Sciatic nerve (tissue), 2 donors: ENCODE data around the gene INO80E. TPM values are rescaled to one million over a fixed set of nuclear protein-coding genes. Genes with fewer than 3 reads are reported as not detected.
"Not testable (repeated sequence)": the region's sequence is repeated elsewhere in the genome, so short reads cannot be mapped to it uniquely, and the experiment has no call there.

Experiments
- ATAC-seq: fragments of 200-7000 bp; cut with Tn5 transposase; one replicate; pipeline ENCODE4 v1.9.1; 2020; ENCODE audit warnings: mild to moderate bottlenecking, moderate library complexity
- DNase-seq: peaks from one replicate; pipeline ENCODE4 v3.0.0-alpha.2; 2020; ENCODE audit warnings: low spot score
- intact Hi-C: fragments of 100-400 bp; cut with DNase I; formaldehyde crosslinking; loops from one replicate; pipeline ENCODE4 v1.14.2; 2022
- total RNA-seq: library from RNA; stranded (reverse); fragmentation: NEBNext Ultra II Directional; extraction: Animal tissue kit (Norgen Biotek cat#: 25700); gene quantifications from one replicate; pipeline ENCODE4 v1.2.1, GENCODE V29; 2021
- donor health status: DM: no; HTN: no; CAD: no.
- donor health status: DM: no; HTN: no; CAD: no.

The INO80E gene
- 59.2 TPM for total RNA-seq

GRCh38 chr16:29995911-29996765 lies at the start of gene INO80E:
Gene INO80E (plus strand): TSS chr16:29996241. CDS start chr16:29996311, 70 bp downstream.
- peak; percentile 99 for ATAC-seq
- peak; percentile 99 for DNase-seq
- intact Hi-C loops = no loop called here

- DNase-seq (no peak), ATAC-seq (no peak)
- intact Hi-C loops = no loop called here
Measured at GRCh38 chr16:29947897-29948296, 48.1 kb upstream of the INO80E start.

- intact Hi-C loops = no loop called here
- ATAC-seq = no peak
- DNase-seq = no peak
Measured at GRCh38 chr16:29950806-29951461, 45.1 kb upstream of the INO80E start.

GRCh38 chr16:29951625-29952365 lies 44.2 kb upstream of the INO80E start:
- intact Hi-C loops = no loop called here
- DNase-seq = no peak

GRCh38 chr16:29958756-29959155 lies 37.3 kb upstream of the INO80E start:
- ATAC-seq (no peak), DNase-seq (no peak)
- intact Hi-C loops = no loop called here

More at GRCh38 chr16:29951625-29952365, 44.2 kb upstream of the INO80E start:
- no peak for ATAC-seq

GRCh38 chr16:29959293-29959692 lies 36.7 kb upstream of the INO80E start:
- ATAC-seq (no peak), DNase-seq (no peak)
- intact Hi-C loops = no loop called here

- intact Hi-C loops, DNase-seq, ATAC-seq: not testable (repeated sequence)
Measured at GRCh38 chr16:29959821-29960220, 36.2 kb upstream of the INO80E start.

- intact Hi-C loops = no loop called here
- no peak for DNase-seq
Measured at GRCh38 chr16:29961127-29961478, 34.9 kb upstream of the INO80E start.

GRCh38 chr16:29961479-29962343 lies 34.3 kb upstream of the INO80E start, which contains the start of gene TMEM219:
Gene TMEM219 (plus strand): TSS chr16:29962079. CDS start chr16:29963144, 1,065 bp downstream.
- intact Hi-C loops = no loop called here
- ATAC-seq = peak; percentile 95

More at GRCh38 chr16:29961127-29961478, 34.9 kb upstream of the INO80E start:
- ATAC-seq = peak; percentile 2

GRCh38 chr16:29962344-29962994 lies 33.6 kb upstream of the INO80E start:
- intact Hi-C loops = no loop called here
- ATAC-seq (peak; percentile 77), DNase-seq (no peak)

More at GRCh38 chr16:29961479-29962343, 34.3 kb upstream of the INO80E start, which contains the start of gene TMEM219:
- peak; percentile 93 for DNase-seq

GRCh38 chr16:29963021-29963743 lies 32.9 kb upstream of the INO80E start:
- ATAC-seq = peak; percentile 11
- no peak for DNase-seq
- intact Hi-C loops = no loop called here

- intact Hi-C loops = no loop called here
- ATAC-seq (no peak), DNase-seq (no peak)
Measured at GRCh38 chr16:29968205-29968604, 27.8 kb upstream of the INO80E start.

- no peak for ATAC-seq
- DNase-seq = no peak
- intact Hi-C loops = no loop called here
Measured at GRCh38 chr16:29971304-29971703, 24.7 kb upstream of the INO80E start.

- DNase-seq (no peak), ATAC-seq (no peak)
- intact Hi-C loops = no loop called here
Measured at GRCh38 chr16:29972500-29972899, 23.5 kb upstream of the INO80E start.

- DNase-seq (no peak), ATAC-seq (no peak)
- intact Hi-C loops = no loop called here
Measured at GRCh38 chr16:29972992-29973383, 23.1 kb upstream of the INO80E start.

GRCh38 chr16:29973384-29974246 lies 22.4 kb upstream of the INO80E start, which contains the start of gene TAOK2:
Gene TAOK2 (plus strand): TSS chr16:29973868. CDS start chr16:29977773, 3,905 bp downstream.
- peak; percentile 98 for ATAC-seq
- intact Hi-C loops = no loop called here
- peak; percentile 99 for DNase-seq
